K562 (cell line): Measurements from ENCODE around the gene CYB5R4. TPM values are rescaled to one million over a fixed set of nuclear protein-coding genes. Genes with fewer than 3 reads are reported as not detected.

Source experiments
- EHMT2 ChIP-seq: fragments of 450-650 bp; IDR thresholded peaks from 2 replicates; pipeline ENCODE4 v1.6.1; 2018; ENCODE audit warnings: antibody characterized with exemption
- HIVEP1 ChIP-seq: fragments of 250-450 bp; sonication (Bioruptor Pico); IDR thresholded peaks from 2 replicates; pipeline ENCODE4 v1.4.0; 2020; ENCODE audit warnings: mild to moderate bottlenecking
- KDM4B ChIP-seq, 2 experiments: fragments of 450-650 bp in 1 of 2; sonication (generic) in 1 of 2; IDR thresholded peaks; 2 replicates each; pipeline ENCODE4 v1.6.1; 2016 to 2017; ENCODE audit warnings: borderline replicate concordance in 2 of 2, antibody characterized with exemption in 1 of 2, low read depth in 1 of 2, mild to moderate bottlenecking in 1 of 2
- NFIC ChIP-seq: fragments of 450-650 bp; IDR thresholded peaks from 2 replicates; pipeline ENCODE4 v1.6.1; 2017; ENCODE audit warnings: mild to moderate bottlenecking, inconsistent platforms
- PBX2 ChIP-seq, 2 experiments: IDR thresholded peaks in 1 of 2; conservative IDR thresholded peaks in 1 of 2; 2 replicates each; pipeline ENCODE4 v1.6.1; 2016; ENCODE audit warnings: low read depth in 2 of 2, mild to moderate bottlenecking in 1 of 2, missing compliant biosample characterization in 1 of 2, missing genetic modification characterization in 1 of 2, moderate library complexity in 1 of 2
- POLR3A ChIP-seq: IDR thresholded peaks from 2 replicates; pipeline ENCODE4 v1.6.1; 2011; ENCODE audit warnings: borderline replicate concordance, mild to moderate bottlenecking, moderate library complexity; ENCODE audit not compliant: insufficient read length, insufficient read depth; ENCODE audit errors: extremely low read depth
- RBM17 ChIP-seq: fragments of 200-400 bp; formaldehyde crosslinking; IDR thresholded peaks from 2 replicates; pipeline ENCODE4 v1.6.1; 2017; ENCODE audit warnings: low read depth, mild to moderate bottlenecking, low read length, borderline replicate concordance
- SMAD2 ChIP-seq: fragments of 150-350 bp; IDR thresholded peaks from 2 replicates; pipeline ENCODE4 v1.6.1; 2014; ENCODE audit warnings: low read depth, mild to moderate bottlenecking, low read length
- TFAM ChIP-seq: fragments of 250-450 bp; sonication (Bioruptor Pico); conservative IDR thresholded peaks from 2 replicates; pipeline ENCODE4 v1.5.0; 2021; ENCODE audit warnings: mild to moderate bottlenecking, moderate library complexity
- ZNF175 ChIP-seq: fragments of 200-800 bp; sonication (Bioruptor generic); IDR thresholded peaks from 2 replicates; pipeline ENCODE4 v1.6.1; 2016; ENCODE audit warnings: low read depth, mild to moderate bottlenecking, missing genetic modification characterization, missing compliant biosample characterization
- ZNF197 ChIP-seq: fragments of 200-800 bp; sonication (Bioruptor generic); IDR thresholded peaks from 2 replicates; pipeline ENCODE4 v1.6.1; 2016; ENCODE audit warnings: low read depth, missing genetic modification characterization, missing compliant biosample characterization
- ZNF431 ChIP-seq: sonication (generic); formaldehyde crosslinking; IDR thresholded peaks from 2 replicates; pipeline ENCODE4 v1.8.0; 2022; ENCODE audit warnings: mild to moderate bottlenecking, missing genetic modification reagents
- ZNF584 ChIP-seq: fragments of 200-800 bp; sonication (Bioruptor generic); IDR thresholded peaks from 2 replicates; pipeline ENCODE4 v1.6.1; 2016; ENCODE audit warnings: low read depth, mild to moderate bottlenecking, missing genetic modification characterization, missing compliant biosample characterization
- ZNF75A ChIP-seq: fragments of 450-650 bp; formaldehyde crosslinking; IDR thresholded peaks from 2 replicates; pipeline ENCODE4 v1.4.0; 2020; ENCODE audit warnings: mild to moderate bottlenecking
- polyA plus RNA-seq, 8 experiments: library from polyadenylated mRNA; depleted of rRNA in 4 of 8; stranded (reverse) in 5 of 8; unstranded in 3 of 8; fragments of >200 nt; fragmentation: Nextera tagmentation in 2 of 8; fragmentation: Illumina TruSeq in 1 of 8; extraction: Ambion mirVana in 2 of 8; extraction: Trizol in 1 of 8; gene quantifications; 2 replicates each; pipeline versions ENCODE4 v1.2.1 to v1.2.3, GENCODE V29; 2011 to 2014; ENCODE audit warnings: inconsistent platforms in 1 of 8, missing spikeins in 1 of 8
- total RNA-seq, 7 experiments: library from RNA; depleted of rRNA in 6 of 7; stranded (reverse); fragments of >200 nt in 6 of 7; fragmentation: Illumina TruSeq in 2 of 7; extraction: Trizol in 2 of 7; gene quantifications; 2 replicates each; pipeline versions ENCODE4 v1.2.1 to v1.2.3, GENCODE V29; 2011 to 2021; ENCODE audit warnings: low replicate concordance in 1 of 7
- TF ChIP-seq, protein P1 (sequence below): fragments of 450-650 bp; conservative IDR thresholded peaks from 2 replicates; pipeline ENCODE4 v1.6.1; 2016; ENCODE audit warnings: missing genetic modification characterization, low read depth, mild to moderate bottlenecking, control low read depth, missing compliant biosample characterization
- TF ChIP-seq, protein P2 (sequence below): fragments of 250-450 bp; sonication (Bioruptor Pico); IDR thresholded peaks from 2 replicates; pipeline ENCODE4 v1.4.0; 2020; ENCODE audit warnings: mild to moderate bottlenecking, moderate library complexity

Gene CYB5R4
- total and polyA plus RNA-seq, 9 of the 15 experiments (the other 6 are each of a cell fraction or from before 2014, with no cell fraction given): 5.9 to 23.1 (median 19.0) TPM

DNA sequence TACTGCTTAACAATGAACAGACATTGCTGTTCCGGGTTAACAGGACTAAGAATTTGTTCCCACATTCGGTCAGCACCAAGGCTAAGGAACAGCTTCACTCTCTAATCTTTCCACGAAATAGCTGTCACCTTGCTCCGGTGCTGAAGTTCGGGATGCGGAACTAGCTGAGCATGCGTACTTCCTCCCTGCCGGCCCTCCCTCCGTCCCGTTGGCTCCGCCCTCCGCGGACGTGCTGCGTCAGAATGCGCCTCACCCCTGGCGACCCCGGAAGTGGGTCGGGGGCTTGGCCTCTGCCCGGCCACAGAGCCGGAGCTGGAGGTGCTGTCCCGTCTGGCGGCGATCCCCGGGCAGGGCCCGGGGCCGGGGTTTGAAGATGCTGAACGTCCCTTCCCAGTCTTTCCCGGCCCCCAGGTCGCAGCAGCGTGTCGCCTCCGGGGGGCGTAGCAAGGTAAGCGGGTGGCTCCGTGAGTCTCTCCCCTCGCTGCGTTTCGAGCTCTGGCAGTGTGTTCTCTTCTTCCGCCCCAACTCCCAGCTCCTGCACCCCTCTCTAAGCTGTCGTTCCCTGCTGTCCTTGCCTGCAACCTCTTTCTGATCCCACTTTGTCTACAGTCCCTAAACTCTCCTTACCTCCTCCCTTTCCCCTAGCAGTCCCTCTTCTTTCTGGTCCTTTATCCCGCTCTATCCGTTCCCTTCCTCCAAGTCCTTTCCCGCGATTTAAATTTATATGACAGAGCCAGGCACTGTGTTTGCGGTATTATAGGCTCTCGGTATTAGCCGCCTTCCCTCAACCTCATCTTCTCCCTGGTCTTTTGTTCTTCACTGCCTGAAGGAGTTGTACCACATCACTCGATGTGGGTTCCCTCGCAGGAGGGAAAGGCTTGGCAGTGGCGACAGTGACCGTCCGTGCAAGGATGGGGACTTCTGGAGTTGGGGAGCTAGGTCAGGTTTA is at the start of gene CYB5R4 (continued):
- TF ChIP-seq POLR3A: no peak
- TF ChIP-seq KDM4B (IDR thresholded peaks at IDR 0.05; ENCODE audit: borderline replicate concordance in 2 of 2, low read depth in 1 of 2): no peak
- peak; percentile 98 for TF ChIP-seq ZNF175
- no peak for TF ChIP-seq SMAD2
- peak; percentile 99 for TF ChIP-seq ZNF197 (CRISPR knock-in tag)
- no peak for TF ChIP-seq RBM17
- peak; percentile 99 for TF ChIP-seq ZNF584 (CRISPR knock-in tag)
- no peak for TF ChIP-seq ZNF75A (CRISPR knock-in tag)
- TF ChIP-seq EHMT2: peak; percentile 100
- TF ChIP-seq ZNF431 (CRISPR knock-in tag): peak; percentile 87
- TF ChIP-seq TFAM (CRISPR knock-in tag): no peak
- TF ChIP-seq PBX2 (CRISPR knock-in tag; IDR thresholded peaks at IDR 0.05; ENCODE audit: low read depth): peak; percentile 73
- TF ChIP-seq PBX2 (tag; conservative IDR thresholded peaks at IDR 0.05; ENCODE audit: low read depth): 0 out of 2 replicates have a peak, but pooled peaks have one; percentile 46
- TF ChIP-seq HIVEP1 (CRISPR knock-in tag): 0 out of 2 replicates have a peak, but pooled peaks have one; percentile 71
- TF ChIP-seq, protein P1, sequence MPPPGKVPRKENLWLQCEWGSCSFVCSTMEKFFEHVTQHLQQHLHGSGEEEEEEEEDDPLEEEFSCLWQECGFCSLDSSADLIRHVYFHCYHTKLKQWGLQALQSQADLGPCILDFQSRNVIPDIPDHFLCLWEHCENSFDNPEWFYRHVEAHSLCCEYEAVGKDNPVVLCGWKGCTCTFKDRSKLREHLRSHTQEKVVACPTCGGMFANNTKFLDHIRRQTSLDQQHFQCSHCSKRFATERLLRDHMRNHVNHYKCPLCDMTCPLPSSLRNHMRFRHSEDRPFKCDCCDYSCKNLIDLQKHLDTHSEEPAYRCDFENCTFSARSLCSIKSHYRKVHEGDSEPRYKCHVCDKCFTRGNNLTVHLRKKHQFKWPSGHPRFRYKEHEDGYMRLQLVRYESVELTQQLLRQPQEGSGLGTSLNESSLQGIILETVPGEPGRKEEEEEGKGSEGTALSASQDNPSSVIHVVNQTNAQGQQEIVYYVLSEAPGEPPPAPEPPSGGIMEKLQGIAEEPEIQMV: peak; percentile 87
- TF ChIP-seq, protein P2, sequence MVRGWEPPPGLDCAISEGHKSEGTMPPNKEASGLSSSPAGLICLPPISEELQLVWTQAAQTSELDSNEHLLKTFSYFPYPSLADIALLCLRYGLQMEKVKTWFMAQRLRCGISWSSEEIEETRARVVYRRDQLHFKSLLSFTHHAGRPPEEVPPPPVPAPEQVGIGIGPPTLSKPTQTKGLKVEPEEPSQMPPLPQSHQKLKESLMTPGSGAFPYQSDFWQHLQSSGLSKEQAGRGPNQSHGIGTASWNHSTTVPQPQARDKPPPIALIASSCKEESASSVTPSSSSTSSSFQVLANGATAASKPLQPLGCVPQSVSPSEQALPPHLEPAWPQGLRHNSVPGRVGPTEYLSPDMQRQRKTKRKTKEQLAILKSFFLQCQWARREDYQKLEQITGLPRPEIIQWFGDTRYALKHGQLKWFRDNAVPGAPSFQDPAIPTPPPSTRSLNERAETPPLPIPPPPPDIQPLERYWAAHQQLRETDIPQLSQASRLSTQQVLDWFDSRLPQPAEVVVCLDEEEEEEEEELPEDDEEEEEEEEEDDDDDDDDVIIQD (CRISPR knock-in tag): no peak
- TF ChIP-seq NFIC: peak; percentile 30
